ENCODE data around the gene DAZ3. TPM values are rescaled to one million over a fixed set of nuclear protein-coding genes. Genes with fewer than 3 reads are reported as not detected.
"Not testable (repeated sequence)": the region's sequence is repeated elsewhere in the genome, so short reads cannot be mapped to it uniquely, and the experiment has no call there.

The DAZ3 gene, protein sequence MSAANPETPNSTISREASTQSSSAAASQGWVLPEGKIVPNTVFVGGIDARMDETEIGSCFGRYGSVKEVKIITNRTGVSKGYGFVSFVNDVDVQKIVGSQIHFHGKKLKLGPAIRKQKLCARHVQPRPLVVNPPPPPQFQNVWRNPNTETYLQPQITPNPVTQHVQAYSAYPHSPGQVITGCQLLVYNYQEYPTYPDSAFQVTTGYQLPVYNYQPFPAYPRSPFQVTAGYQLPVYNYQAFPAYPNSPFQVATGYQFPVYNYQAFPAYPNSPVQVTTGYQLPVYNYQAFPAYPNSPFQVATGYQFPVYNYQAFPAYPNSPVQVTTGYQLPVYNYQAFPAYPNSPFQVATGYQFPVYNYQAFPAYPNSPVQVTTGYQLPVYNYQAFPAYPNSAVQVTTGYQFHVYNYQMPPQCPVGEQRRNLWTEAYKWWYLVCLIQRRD
- not detected in 2 replicates for total RNA-seq

DNA sequence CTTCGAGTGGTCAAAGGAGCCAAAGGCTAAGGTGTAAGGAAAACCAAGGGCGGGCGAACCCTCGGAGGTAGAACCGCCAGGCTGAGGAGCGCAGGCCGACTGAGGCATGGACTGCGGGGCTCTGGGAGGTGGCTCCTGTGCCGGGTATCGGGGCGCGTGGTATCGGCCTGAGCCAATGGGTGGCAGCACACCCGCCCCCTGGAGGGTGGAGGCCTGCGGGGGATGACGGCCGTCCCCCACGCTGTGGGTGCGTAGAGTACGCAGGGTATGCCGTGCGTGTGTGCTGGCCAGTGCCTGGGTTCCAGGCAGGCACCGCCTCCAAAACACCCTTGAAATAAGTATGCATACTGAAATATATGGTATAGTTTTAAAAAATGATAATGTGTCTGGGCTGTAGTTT is at the start of gene DAZ3:
Gene DAZ3 (minus strand): TSS at position 101 of the 400 bp plus-strand sequence. CDS start 208 bp downstream, outside the sequence.
- H3K4me3 ChIP-seq (ENCODE audit: low read depth, low read length); DNase-seq (ENCODE audit: low read depth): not testable (repeated sequence)

DNA sequence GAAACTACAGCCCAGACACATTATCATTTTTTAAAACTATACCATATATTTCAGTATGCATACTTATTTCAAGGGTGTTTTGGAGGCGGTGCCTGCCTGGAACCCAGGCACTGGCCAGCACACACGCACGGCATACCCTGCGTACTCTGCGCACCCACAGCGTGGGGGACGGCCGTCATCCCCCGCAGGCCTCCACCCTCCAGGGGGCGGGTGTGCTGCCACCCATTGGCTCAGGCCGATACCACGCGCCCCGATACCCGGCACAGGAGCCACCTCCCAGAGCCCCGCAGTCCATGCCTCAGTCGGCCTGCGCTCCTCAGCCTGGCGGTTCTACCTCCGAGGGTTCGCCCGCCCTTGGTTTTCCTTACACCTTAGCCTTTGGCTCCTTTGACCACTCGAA is 20.4 kb upstream of the DAZ3 start, which contains the start of gene DAZ4:
Gene DAZ4 (plus strand): TSS at position 301 of the 400 bp plus-strand sequence. CDS start 208 bp downstream, outside the sequence.
- DNase-seq (ENCODE audit: low read depth), result not testable (repeated sequence)

DNA sequence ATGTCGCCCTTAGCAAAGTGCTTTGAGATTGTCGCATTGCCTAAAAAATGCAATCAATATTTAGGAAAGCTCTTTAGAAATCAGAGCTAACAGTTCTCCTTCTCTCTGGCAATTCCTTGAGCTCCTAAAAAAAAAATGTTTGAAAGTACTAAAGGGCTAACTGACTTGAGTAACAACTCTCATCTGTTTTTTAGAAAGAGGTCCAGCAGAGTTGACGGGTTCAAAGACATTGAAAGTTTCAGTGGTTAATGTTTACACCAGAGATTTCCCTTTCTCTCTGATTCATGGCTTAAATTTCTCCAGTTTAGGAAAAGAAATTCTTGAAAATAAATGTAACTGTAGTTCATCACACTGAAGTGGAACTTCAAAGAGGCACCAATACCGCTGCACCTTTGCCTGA is 11.9 kb upstream of the DAZ3 start:
- H3K4me3 ChIP-seq (ENCODE audit: low read depth, low read length); DNase-seq (ENCODE audit: low read depth): not testable (repeated sequence)

More for the DNA sequence above, 20.4 kb upstream of the DAZ3 start, which contains the start of gene DAZ4:
- H3K4me3 ChIP-seq (ENCODE audit: low read depth, low read length), result not testable (repeated sequence)

DNA sequence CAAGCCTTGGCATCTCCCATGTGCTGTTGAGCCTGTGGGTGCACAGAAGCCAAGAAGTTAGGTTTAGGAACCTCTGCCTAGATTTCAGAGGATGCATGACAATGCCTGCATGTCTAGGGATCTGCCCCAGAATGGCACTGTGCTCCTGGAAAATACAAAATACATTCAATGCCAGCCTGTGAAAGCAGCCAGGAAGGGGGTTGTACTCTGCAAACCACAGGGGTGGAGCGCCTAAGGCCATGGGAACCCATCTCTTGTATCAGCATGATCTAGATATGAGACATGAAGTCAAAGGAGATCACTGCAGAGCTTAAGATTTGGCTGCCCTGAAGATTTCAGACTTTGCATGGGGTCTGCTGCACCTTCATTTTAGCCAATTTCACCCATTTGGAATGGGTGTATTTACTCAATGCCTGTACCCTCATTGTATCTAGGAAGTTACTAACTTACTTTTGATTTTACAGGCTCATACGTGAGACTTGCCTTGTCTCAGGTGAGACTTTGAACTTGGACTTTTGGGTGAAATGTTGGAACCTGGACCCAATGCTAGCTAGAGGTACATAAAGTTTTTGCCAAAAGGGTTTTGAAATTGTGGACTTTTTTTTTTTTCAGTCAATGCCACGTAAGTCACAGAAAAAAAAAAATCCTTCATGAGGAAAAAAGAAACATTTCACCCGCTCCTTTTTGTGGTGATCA is 11.1 kb upstream of the DAZ3 start:
- DNase-seq (ENCODE audit: low read depth); H3K4me3 ChIP-seq (ENCODE audit: low read depth, low read length): not testable (repeated sequence)

DNA sequence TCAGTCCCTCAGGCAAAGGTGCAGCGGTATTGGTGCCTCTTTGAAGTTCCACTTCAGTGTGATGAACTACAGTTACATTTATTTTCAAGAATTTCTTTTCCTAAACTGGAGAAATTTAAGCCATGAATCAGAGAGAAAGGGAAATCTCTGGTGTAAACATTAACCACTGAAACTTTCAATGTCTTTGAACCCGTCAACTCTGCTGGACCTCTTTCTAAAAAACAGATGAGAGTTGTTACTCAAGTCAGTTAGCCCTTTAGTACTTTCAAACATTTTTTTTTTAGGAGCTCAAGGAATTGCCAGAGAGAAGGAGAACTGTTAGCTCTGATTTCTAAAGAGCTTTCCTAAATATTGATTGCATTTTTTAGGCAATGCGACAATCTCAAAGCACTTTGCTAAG is 8.6 kb upstream of the DAZ3 start:
- not testable (repeated sequence) for DNase-seq (ENCODE audit: low read depth); H3K4me3 ChIP-seq (ENCODE audit: low read depth, low read length)

Other genes with a start within 250 kb of the DAZ3 start
- not detected in 2 replicates for gene BPY2B, start 195.4 kb downstream of the DAZ3 start, total RNA-seq
- not detected in 2 replicates for gene DAZ4, start 20.5 kb upstream of the DAZ3 start, total RNA-seq
- not detected in 2 replicates for gene BPY2C, start 238.7 kb upstream of the DAZ3 start, total RNA-seq

Data from epithelial cell of proximal tubule (primary cell).